Central memory CD8-positive, alpha-beta T cell (primary cell): Measurements from ENCODE around the gene FCN1.

Source experiments
- ATAC-seq: fragments of 150-1000 bp; cut with Tn5 transposase; replicated peaks from 2 replicates; pipeline ENCODE4 v1.10.0; 2022; ENCODE audit warnings: mild to moderate bottlenecking, moderate FRiP score, moderate number of reproducible peaks; ENCODE audit not compliant: poor library complexity, severe bottlenecking; ENCODE audit errors: extremely low read depth
- DNase-seq, 2 donors: peaks; one replicate each; pipeline ENCODE4 v3.0.0; 2021; ENCODE audit warnings: low spot score in 2 of 2
- H3K27ac Mint-ChIP-seq: one replicate; pipeline ENCODE4 v1.8.0; 2022; ENCODE audit warnings: low read depth, mild to moderate bottlenecking, moderate library complexity, mixed read lengths
- H3K27me3 Mint-ChIP-seq: one replicate; pipeline ENCODE4 v1.8.0; 2022; ENCODE audit warnings: mixed read lengths
- H3K36me3 Mint-ChIP-seq: one replicate; pipeline ENCODE4 v1.8.0; 2022; ENCODE audit warnings: mild to moderate bottlenecking, moderate library complexity, mixed read lengths; ENCODE audit not compliant: insufficient read depth
- H3K4me1 Mint-ChIP-seq: one replicate; pipeline ENCODE4 v1.8.0; 2022; ENCODE audit warnings: mixed read lengths
- H3K4me3 Mint-ChIP-seq: one replicate; pipeline ENCODE4 v1.8.0; 2022; ENCODE audit warnings: mild to moderate bottlenecking, moderate library complexity, mixed read lengths
- H3K9me3 Mint-ChIP-seq: one replicate; pipeline ENCODE4 v1.8.0; 2022; ENCODE audit warnings: mixed read lengths

FCN1 gene

DNA sequence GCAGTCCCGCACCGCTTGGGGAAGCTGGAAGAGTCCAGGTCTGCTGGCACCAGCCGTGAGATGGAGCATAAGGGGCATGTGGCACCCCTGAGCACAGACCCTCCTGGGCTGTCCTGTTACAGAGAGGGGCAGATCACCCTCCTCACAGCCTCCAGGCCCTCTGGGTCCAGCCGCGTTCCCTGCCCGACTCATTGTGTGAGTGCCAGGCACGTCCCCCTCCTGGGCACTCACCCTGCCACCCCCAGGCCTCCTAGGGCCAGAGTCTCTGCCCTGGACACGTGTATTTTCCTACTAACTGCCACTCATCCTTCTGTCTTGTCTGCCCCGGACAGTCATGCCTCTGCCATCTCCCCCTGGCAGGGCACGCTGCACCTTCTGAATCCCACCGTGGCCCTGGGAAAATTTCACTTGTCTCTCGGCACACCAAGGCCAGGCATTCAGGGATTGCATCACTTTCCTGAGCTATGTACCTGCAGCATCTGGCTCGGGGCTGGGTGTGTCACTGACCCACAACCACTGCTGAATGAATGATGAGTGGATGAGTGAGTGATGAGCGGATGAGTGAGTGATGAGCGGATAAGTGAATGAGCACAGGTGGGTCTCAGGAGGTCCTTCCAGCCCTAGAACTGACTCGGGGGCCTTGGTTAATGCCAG is 21.5 kb upstream of the FCN1 start:
- Mint-ChIP-seq H3K4me3 (no peak overlapping the region), H3K9me3 (no peaks in the 10 kb centered on the region), H3K4me1 (peaks cover 4% of the 10 kb centered on the region), H3K27ac (no peak overlapping the region), H3K27me3 (peaks cover 13% of the 10 kb centered on the region), H3K36me3 (no peaks in the 10 kb centered on the region)
- no peak for ATAC-seq
- no peak for DNase-seq

DNA sequence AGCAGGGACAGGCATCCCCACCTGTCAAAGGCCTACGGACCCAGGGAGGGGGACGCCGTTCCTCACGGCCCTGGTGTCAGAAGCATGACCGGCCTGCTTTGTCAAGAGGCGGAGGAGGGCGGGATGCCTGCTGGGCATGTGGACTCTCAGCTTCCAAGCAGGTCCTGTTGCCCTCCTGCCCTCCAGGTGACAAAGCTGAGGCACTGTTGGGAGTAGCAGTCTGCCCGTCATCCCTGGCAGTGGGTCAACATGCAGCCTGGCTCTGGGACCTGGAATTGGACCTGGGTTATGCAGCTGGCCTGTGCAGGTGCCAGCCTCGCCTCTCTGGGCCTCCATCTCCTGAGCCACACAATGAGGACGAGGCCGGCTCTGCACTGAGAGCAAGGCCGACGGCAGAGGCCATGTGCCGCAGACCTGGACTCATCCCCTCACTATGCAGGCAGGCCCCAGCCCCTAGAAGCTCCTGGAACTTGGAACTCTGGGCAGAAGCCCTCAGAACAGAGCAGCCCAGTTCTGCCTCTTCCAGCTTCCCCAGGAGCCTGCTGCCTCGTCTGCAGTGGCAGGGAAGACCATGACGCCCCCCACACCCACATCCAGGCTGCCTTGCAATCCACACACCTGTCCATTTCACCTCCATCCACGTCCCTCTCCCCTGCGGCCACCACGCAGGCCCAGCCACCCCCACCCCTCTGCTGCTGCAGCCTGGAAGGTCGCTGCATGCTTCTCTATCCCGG is 20.8 kb upstream of the FCN1 start:
- peaks cover 13% of the 10 kb centered on the region for H3K27me3 Mint-ChIP-seq
- ATAC-seq (no peak), DNase-seq (no peak)
- H3K4me1 Mint-ChIP-seq = peaks cover 4% of the 10 kb centered on the region
- H3K4me3 Mint-ChIP-seq = no peak overlapping the region
- H3K9me3 Mint-ChIP-seq = no peaks in the 10 kb centered on the region
- H3K36me3 Mint-ChIP-seq = no peaks in the 10 kb centered on the region
- H3K27ac Mint-ChIP-seq = no peak overlapping the region

DNA sequence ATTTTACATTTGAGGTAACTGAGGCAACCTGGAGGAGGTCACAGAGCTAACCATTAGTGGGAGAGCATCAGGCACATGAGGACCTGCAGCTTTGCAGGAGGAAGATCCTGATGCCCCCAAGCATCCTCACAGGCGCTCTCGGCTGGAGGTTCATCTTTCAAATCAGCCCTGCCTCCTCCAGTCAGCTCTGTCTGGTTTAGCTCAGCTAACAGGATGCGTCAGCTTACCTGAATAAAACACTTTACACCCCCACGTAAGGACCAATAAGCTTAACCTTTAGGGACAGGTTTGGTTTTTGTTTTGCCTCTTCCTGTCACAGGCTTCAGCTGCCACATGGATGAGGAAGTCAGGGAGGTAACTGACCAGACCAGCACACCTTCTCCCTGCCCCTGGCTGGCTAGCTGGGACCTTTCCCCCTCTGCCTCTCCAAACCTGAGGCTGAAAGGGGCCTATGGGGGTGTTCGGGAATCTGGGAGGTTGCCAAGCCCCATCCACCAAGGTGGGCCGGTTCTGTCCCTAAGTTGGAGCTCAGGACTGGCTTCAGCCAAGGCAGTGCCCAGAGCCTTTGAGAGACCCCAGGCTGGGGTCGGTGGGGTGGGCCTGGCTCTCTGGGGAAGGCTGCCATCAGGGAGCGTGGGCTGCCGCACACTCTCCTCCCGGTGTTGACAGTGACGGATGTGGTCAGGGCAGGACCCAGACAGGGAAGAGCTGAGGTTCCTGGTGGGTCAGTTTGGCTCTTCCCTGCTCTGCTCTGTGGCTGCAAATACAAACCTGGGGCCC is 20.0 kb upstream of the FCN1 start:
- DNase-seq (no peak), ATAC-seq (no peak)
- peaks cover 13% of the 10 kb centered on the region for H3K27me3 Mint-ChIP-seq
- H3K4me1 Mint-ChIP-seq = peaks cover 4% of the 10 kb centered on the region
- H3K27ac Mint-ChIP-seq = no peak overlapping the region
- no peak overlapping the region for H3K4me3 Mint-ChIP-seq
- no peaks in the 10 kb centered on the region for H3K9me3 Mint-ChIP-seq
- H3K36me3 Mint-ChIP-seq = no peaks in the 10 kb centered on the region

DNA sequence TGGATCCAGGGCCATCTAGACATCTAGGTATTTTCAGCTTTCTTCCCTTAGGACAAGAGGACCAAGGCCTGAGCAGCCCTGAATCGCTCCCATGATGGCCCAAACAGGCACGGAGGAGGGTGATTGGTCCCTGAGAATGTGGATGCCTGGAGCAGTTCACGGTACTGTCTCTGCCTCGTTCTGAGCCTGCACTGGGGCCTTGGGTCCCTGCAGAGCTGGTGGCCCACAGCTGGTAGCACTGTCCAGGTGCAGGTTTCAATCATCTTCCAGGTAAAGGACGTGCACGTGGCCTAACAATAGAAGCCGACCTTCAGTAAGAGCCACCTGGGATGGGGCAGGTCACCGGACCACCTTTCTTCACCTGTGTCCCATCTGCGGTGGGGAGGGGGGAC is 19.4 kb upstream of the FCN1 start:
- H3K9me3 Mint-ChIP-seq = no peaks in the 10 kb centered on the region

DNA sequence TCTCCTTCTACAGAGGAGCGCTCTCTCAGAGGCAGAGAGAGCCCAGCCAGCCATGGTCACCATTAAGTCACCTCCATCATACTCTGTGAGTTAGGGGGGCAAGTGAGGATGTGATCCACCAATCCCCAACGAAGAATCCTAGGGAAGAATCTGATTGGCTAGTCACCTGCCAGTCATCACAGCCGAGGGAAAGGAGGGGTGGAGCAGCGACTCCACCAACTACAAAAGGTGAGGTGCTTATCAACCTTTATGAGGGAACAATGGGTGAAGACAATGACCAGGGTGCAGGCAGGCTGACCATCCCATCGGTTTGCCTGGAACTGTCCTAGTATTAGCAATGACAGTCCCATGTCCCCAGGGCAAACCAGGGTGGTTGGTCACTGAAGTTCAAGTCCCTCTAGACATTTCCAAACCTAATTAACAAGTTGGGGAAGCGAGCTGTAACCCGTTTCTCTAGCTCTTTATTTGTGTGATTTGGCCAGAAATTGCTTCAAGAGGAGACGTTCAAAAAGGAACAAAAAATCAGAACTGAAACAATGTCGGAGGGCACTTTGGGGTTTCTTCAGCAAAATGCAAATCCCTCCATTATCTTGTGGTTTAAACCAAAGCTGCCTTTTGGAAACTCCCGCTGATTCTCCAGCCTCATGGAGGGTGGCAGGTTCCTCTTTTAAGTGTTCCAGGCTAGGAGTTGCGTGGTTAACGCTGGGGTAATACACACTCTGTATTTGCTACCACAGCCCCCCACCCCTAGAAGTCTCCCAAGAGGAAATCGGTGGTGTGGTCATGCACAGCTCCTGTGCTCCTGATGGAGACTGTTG is 18.8 kb upstream of the FCN1 start:
- H3K9me3 Mint-ChIP-seq = no peaks in the 10 kb centered on the region
- peaks cover 24% of the 10 kb centered on the region for H3K27me3 Mint-ChIP-seq
- no peaks in the 10 kb centered on the region for H3K36me3 Mint-ChIP-seq
- H3K4me3 Mint-ChIP-seq = no peak overlapping the region
- ATAC-seq = no peak
- H3K4me1 Mint-ChIP-seq = peaks cover 4% of the 10 kb centered on the region
- H3K27ac Mint-ChIP-seq = no peak overlapping the region
- DNase-seq = no peak

More for the DNA sequence above, 19.4 kb upstream of the FCN1 start:
- H3K27ac Mint-ChIP-seq = no peak overlapping the region
- no peak for ATAC-seq
- no peaks in the 10 kb centered on the region for H3K36me3 Mint-ChIP-seq
- no peak for DNase-seq
- H3K4me3 Mint-ChIP-seq = no peak overlapping the region
- peaks cover 4% of the 10 kb centered on the region for H3K4me1 Mint-ChIP-seq
- peaks cover 18% of the 10 kb centered on the region for H3K27me3 Mint-ChIP-seq

DNA sequence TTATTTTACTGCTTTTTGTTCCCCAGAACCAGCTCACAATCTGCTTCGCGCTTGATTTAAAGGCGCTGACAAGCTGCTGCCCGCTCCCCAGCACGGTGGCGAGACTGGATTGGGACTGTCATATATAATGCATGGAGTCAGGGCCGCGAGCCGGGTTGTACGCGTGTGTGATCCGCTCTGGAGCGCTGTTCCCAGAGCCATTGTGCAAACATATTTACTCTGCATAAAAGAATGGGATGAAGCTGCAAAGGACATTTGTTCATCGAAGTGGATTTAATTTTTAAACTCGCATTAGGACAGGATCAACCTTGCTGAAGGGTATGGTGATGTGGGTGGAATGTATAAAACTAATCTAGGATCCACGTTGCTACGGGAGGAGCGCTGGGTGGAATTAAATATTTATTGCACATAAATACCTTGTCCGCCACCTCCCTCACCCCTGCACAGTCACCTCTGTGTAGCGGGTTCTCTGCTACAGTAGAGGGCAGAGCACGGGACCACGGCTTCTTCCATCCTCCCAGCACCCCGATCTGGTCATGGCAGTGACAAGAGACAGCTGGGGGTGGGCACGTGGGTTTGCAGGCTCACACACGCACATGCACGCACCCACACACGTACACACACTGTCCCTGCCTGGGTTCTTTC is 18.1 kb upstream of the FCN1 start:
- Mint-ChIP-seq H3K4me3 (no peak overlapping the region), H3K4me1 (peaks cover 4% of the 10 kb centered on the region), H3K27me3 (peaks cover 32% of the 10 kb centered on the region), H3K9me3 (no peaks in the 10 kb centered on the region), H3K36me3 (no peaks in the 10 kb centered on the region), H3K27ac (no peak overlapping the region)
- ATAC-seq (no peak), DNase-seq (no peak)

DNA sequence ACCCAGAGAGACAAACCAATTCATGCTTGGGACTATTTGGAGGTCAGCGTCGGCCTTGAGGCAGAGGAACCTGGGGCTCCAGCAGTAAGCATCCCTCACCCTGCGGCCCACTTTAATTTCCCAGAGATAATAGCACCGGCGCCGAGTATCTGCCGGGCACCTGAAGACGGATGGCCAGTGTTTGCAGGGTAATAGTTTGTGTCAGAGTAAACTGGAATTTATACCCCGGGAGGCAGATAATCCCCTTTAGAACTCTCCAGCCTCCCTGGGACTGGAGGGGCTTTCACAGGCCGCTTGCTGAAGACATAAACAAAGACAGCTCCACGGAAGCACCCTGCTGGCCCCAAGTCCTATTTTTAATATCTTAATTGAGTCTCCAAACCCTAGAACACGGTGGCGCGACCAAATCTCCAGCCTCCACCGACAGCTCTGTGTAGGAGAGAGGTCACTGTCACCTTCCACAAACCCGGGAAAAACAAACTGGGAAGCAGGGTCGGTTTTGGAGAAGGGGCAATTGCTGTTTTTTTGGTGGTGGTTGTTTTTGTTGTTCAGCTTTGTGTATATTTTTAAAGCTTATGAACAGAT is 17.4 kb upstream of the FCN1 start:
- H3K4me1 Mint-ChIP-seq = peaks cover 8% of the 10 kb centered on the region
- H3K27me3 Mint-ChIP-seq = peaks cover 38% of the 10 kb centered on the region
- ATAC-seq = no peak
- H3K27ac Mint-ChIP-seq = no peak overlapping the region
- peaks cover 2% of the 10 kb centered on the region for H3K36me3 Mint-ChIP-seq
- H3K4me3 Mint-ChIP-seq = no peak overlapping the region
- H3K9me3 Mint-ChIP-seq = no peaks in the 10 kb centered on the region
- DNase-seq = no peak

DNA sequence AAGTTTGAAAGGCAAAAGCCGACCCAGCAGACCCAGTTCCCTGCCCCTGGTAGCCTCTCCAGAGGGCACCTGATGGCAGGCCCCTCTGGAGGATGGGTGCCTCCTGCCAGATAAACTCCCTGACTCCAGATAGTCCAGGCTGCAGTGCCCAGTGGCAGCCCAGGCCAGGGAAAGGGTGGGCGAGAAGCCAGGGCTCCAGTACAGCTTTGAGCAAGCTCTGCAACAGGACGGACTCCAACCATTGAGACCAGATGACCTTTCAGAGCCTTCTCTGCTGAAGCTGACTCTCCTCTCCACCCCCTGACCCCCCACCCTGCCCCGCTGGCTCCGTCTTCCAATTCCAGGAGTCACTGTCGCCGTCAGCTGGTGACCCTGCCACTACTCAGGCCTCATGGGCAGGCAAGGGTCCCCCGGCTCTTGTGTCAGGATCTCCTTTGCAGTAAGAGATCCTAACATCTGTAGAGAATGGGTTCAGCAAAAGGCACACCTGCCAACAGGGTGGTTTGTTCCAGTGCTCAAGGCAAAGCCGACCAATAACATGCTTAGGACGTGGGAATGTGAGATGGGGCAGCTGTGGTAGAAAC is 15.5 kb upstream of the FCN1 start:
- peaks cover 38% of the 10 kb centered on the region for H3K27me3 Mint-ChIP-seq
- H3K9me3 Mint-ChIP-seq = no peaks in the 10 kb centered on the region
- H3K36me3 Mint-ChIP-seq = peaks cover 2% of the 10 kb centered on the region
- ATAC-seq (no peak), DNase-seq (no peak)
- no peak overlapping the region for H3K27ac Mint-ChIP-seq
- no peak overlapping the region for H3K4me3 Mint-ChIP-seq
- H3K4me1 Mint-ChIP-seq = peaks cover 9% of the 10 kb centered on the region

DNA sequence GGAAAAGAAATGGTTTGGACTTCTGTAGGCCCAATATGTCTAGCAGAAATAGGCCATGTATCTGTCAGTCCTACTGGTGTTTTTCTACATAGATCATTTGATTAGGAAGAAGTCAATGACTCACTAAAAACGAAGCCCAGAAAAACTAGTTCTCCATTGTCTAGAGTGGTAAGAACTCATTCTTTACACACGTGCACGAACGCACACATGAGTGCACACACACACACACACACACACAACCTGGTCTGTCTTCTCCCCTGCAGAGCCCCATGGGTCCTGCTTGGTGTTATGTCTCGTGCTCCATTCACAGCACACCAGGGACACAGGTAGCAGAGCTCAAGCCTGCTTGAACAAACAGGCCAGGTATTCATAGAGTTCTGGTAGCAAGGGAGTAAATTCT is 14.9 kb upstream of the FCN1 start:
- DNase-seq = no peak
- peaks cover 38% of the 10 kb centered on the region for H3K27me3 Mint-ChIP-seq
- H3K36me3 Mint-ChIP-seq = peaks cover 2% of the 10 kb centered on the region
- peaks cover 9% of the 10 kb centered on the region for H3K4me1 Mint-ChIP-seq
- no peak overlapping the region for H3K4me3 Mint-ChIP-seq
- H3K27ac Mint-ChIP-seq = no peak overlapping the region
- no peaks in the 10 kb centered on the region for H3K9me3 Mint-ChIP-seq
- ATAC-seq = no peak

DNA sequence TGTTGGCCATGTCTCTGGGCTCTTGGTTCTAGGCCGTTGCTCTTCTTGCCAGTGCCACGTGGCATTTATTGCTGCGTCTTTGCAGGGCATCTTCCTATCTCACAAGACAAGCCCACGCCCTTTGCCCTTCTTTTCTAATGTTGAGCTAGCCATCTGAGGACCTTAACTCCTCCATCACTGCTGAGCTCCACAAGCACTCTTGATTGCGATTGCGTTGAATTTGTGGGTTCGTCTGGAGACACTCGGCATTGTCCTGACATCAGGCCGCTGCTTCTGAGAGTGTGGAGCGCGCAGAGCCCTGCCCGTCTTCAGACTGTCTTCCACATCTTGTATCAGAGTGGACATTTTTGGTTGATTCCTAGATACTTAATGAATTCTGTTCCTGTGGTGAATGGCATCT is 14.5 kb upstream of the FCN1 start:
- H3K27me3 Mint-ChIP-seq = peaks cover 38% of the 10 kb centered on the region
- H3K9me3 Mint-ChIP-seq = no peaks in the 10 kb centered on the region
- peaks cover 9% of the 10 kb centered on the region for H3K4me1 Mint-ChIP-seq
- ATAC-seq (no peak), DNase-seq (no peak)
- no peak overlapping the region for H3K27ac Mint-ChIP-seq
- no peak overlapping the region for H3K4me3 Mint-ChIP-seq
- peaks cover 2% of the 10 kb centered on the region for H3K36me3 Mint-ChIP-seq

DNA sequence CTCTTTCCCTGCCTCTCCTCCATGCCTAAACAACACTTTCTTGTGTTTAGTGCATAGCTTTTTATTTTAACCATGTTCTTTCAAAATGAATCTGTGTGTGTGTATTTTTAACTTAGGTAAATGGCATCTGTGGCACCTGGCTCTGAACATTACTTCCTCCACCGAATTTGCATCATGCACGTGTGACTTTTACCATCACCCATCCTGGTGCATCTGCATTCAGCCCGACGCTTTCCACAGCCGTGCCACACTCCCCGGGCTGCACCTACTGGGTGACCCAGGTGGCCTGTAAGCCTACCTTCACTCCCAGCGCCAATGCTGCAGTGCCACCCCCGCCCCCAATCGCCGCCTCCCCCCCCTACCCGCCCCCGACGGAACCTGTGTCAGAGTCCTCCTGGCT is 12.7 kb upstream of the FCN1 start:
- H3K4me1 Mint-ChIP-seq = peaks cover 5% of the 10 kb centered on the region
- peaks cover 38% of the 10 kb centered on the region for H3K27me3 Mint-ChIP-seq
- no peaks in the 10 kb centered on the region for H3K9me3 Mint-ChIP-seq
- no peak overlapping the region for H3K27ac Mint-ChIP-seq
- no peak for ATAC-seq
- H3K36me3 Mint-ChIP-seq = peaks cover 2% of the 10 kb centered on the region
- no peak for DNase-seq
- no peak overlapping the region for H3K4me3 Mint-ChIP-seq
